ENCODE data around the gene CCR1.
"Not testable (repeated sequence)": the region's sequence is repeated elsewhere in the genome, so short reads cannot be mapped to it uniquely, and the experiment has no call there.

Gene CCR1

DNA sequence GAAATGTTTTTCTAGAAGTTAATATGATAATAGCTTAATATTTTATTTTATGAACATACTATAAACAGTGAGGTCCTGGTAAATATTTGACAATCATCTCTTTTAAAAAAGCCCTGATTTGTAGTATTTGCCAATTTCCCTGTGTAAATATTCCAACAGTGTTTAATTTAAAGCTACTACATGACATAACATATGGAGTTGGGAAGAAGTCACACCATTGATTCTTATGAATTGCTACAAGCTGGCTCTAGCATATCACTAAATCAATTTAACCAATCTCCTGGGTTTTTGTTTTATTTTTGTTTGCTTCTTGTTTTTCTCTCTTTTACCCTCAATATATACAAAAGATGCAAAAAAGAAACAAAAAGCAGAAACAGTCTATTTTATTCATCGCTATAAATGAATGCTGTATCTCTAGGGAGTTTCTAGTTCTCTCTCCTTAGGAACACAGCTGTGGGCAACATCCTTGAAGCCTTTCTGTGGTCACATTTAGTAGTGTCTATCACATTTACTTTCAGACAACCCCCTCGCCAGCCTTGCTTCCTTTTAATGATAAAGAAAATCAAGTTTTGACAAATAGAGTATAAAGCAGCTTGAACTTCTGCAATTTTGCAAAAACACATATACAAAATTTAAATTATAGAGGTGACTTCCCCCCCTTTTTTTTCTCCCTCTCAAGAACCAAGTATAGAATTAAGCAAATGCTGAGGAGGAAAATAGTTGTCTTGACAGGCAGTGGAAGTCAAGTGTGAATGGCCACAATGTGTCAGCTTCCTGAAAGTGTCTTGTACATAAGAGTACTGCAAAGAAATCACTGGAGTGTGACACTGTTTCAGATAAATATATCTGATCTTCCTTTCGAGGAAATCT, 21.4 kb downstream of the CCR1 start:
- DNase-seq (ENCODE audit: insufficient read length, low spot score) (peak; percentile 10), FAIRE-seq (peak; percentile 95)
- TF ChIP-seq SPI1 (IDR thresholded peaks at IDR 0.05; ENCODE audit: low read depth, low read length) = 0 out of 2 replicates have a peak, but pooled peaks have one; percentile 22
- TF ChIP-seq PAX5 (IDR thresholded peaks at IDR 0.05; ENCODE audit: insufficient read depth, low read length, severe bottlenecking) = peak; percentile 88
- no peak for TF ChIP-seq POU2F2 (IDR thresholded peaks at IDR 0.05; ENCODE audit: low read depth, low read length)

DNA sequence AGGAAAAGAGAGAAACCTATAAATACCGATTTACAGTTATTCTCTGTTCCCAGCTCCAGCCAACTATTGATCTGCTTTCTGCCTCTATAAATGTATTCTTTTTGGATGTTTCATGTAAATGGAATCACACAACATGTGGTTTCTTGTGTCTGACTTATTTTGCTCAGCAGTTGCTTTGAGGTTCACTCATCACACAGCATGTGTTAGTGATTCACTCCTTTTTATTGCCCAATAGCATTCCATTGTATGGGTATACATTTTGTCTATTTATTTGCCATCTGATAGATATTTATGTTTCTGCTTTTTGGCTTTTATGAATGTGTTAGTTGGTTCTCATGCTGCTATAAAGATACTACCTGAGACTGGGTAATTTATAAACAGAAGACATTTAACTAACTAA, 23.6 kb downstream of the CCR1 start:
- no peak for FAIRE-seq
- TF ChIP-seq POLR2AphosphoS5 (IDR thresholded peaks at IDR 0.05; ENCODE audit: low read depth, low read length) (no peak), PAX5 (IDR thresholded peaks at IDR 0.05; ENCODE audit: insufficient read depth, low read length, severe bottlenecking) (no peak)
- no peak for DNase-seq (ENCODE audit: insufficient read length, low spot score)

DNA sequence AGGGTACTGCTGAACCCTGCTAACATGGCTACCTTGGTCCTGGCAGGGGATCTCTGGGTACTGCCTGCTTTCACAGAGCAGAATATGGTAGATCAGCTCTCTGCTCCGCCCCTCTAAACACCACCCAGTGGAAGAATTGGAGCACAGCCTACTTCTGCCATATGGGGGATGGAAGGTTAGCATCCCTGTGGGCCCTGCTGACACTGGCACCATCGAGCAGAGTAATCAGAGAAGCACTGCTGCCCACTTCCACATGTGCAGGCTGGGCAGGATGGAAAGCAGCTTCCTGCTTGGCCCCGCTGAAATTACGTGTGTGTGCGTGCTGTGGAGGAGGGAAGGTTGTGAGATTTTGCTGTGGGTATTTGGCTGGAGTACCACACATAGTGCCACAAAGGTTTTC, 24.8 kb downstream of the CCR1 start:
- DNase-seq (ENCODE audit: insufficient read length, low spot score) (no peak), FAIRE-seq (no peak)
- TF ChIP-seq POLR2AphosphoS5 (IDR thresholded peaks at IDR 0.05; ENCODE audit: low read depth, low read length) (no peak), POLR2A (IDR thresholded peaks at IDR 0.05; ENCODE audit: low read depth, low read length) (no peak), SPI1 (IDR thresholded peaks at IDR 0.05; ENCODE audit: low read depth, low read length) (no peak), PAX5 (IDR thresholded peaks at IDR 0.05; ENCODE audit: insufficient read depth, low read length, severe bottlenecking) (no peak), POU2F2 (IDR thresholded peaks at IDR 0.05; ENCODE audit: low read depth, low read length) (no peak), TAF1 (IDR thresholded peaks at IDR 0.05; ENCODE audit: low read depth, low read length) (no peak)

DNA sequence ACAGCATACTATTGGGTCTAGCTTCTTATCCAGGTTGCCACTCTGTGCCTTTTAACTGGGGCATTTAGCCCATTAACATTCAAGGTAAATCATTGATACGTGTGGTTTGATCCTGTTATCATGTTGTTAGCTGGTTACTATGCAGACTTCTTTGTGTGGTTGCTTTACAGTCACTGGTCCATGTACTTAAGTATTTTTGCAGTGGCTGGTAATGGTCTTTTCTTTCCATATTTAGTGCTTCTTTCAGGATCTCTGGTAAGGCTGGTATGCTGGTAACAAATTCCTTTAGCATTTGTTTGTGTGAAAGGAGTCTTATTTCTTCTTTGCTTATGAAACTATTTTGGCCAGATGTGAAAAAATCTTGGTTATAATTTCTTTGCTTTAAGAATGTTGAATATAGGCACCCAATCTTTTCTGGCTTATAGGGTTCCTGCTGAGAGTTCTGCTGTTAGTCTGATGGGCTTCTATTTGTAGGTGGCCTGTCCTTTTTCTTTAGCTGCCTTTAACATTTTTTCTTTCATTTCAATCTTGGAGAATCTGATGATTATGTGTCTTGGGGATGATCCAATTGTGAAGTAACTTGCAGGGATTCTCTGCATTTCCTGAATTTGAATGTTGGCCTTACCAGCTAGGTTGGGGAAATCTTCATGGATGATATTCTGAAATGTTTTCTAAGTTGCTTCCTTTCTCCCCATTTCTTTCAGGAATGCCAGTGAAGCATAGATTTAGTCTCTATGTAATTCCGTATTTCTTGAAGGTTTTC, 39.3 kb downstream of the CCR1 start:
- TF ChIP-seq POU2F2 (IDR thresholded peaks at IDR 0.05; ENCODE audit: low read depth, low read length) (no peak), PAX5 (IDR thresholded peaks at IDR 0.05; ENCODE audit: insufficient read depth, low read length, severe bottlenecking) (no peak), POLR2AphosphoS5 (IDR thresholded peaks at IDR 0.05; ENCODE audit: low read depth, low read length) (no peak), SPI1 (IDR thresholded peaks at IDR 0.05; ENCODE audit: low read depth, low read length) (no peak), POLR2A (IDR thresholded peaks at IDR 0.05; ENCODE audit: low read depth, low read length) (no peak), TAF1 (IDR thresholded peaks at IDR 0.05; ENCODE audit: low read depth, low read length) (no peak)
- DNase-seq (ENCODE audit: insufficient read length, low spot score) (no peak), FAIRE-seq (no peak)

DNA sequence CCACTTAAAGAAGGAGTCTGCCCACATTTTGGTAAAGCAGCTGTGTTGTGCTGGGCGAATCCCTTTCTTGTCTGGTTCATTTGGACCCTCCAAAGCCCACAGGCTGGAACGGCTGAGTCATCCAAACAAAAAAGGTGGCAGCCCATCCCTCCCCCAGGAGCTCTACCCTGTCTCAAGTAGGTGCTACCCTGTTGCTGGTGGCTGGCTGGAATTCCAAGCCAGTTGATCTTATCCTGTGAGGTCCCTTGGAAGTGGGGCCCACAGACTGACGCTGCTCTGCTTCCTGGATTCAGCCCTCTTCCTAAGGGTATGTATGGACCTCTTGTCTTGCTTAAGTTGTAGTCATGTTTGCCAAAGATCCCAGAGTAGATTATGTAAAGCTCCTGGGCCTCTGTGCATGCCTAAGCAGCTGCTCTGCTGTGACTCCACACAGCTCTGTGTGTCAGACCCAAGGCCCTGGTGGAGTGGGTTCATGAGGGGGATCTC, 44.5 kb downstream of the CCR1 start:
- no peak for DNase-seq (ENCODE audit: insufficient read length, low spot score)
- FAIRE-seq = no peak
- TF ChIP-seq TAF1 (IDR thresholded peaks at IDR 0.05; ENCODE audit: low read depth, low read length) = no peak
- TF ChIP-seq PAX5 (IDR thresholded peaks at IDR 0.05; ENCODE audit: insufficient read depth, low read length, severe bottlenecking) = no peak
- no peak for TF ChIP-seq SPI1 (IDR thresholded peaks at IDR 0.05; ENCODE audit: low read depth, low read length)
- TF ChIP-seq POLR2A (IDR thresholded peaks at IDR 0.05; ENCODE audit: low read depth, low read length) = no peak
- no peak for TF ChIP-seq POLR2AphosphoS5 (IDR thresholded peaks at IDR 0.05; ENCODE audit: low read depth, low read length)
- TF ChIP-seq POU2F2 (IDR thresholded peaks at IDR 0.05; ENCODE audit: low read depth, low read length) = no peak

DNA sequence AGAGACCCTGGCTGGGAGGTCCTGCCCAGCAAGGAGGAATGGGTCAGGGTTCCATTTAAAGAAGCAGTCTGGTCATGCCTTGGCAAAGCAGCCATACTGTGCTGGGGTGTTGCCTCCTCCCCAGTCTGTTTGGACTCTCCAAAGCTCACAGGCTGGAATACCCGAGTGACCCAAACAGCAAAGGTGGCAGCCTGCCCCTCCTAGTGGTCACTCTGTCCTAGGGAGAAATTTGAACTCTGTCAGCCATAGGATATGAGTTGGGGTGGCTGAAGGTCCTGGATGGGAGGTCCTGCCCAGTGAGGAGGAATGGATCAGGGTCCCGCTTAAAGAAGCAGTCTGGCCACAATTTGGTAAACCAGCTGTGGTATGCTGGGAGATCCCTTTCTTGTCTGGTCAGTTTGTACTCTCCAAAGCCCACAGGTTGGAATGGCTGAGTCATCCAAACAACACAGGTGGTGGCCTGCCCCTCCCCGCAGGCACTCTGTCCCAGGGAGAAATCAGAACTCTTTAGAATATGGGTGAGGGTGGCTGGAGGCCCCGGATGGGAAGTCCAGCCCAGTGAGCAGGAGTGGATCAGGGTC, 45.0 kb downstream of the CCR1 start:
- FAIRE-seq (no peak), DNase-seq (ENCODE audit: insufficient read length, low spot score) (no peak)
- no peak for TF ChIP-seq POU2F2 (IDR thresholded peaks at IDR 0.05; ENCODE audit: low read depth, low read length)
- no peak for TF ChIP-seq POLR2A (IDR thresholded peaks at IDR 0.05; ENCODE audit: low read depth, low read length)
- no peak for TF ChIP-seq POLR2AphosphoS5 (IDR thresholded peaks at IDR 0.05; ENCODE audit: low read depth, low read length)
- no peak for TF ChIP-seq TAF1 (IDR thresholded peaks at IDR 0.05; ENCODE audit: low read depth, low read length)
- no peak for TF ChIP-seq PAX5 (IDR thresholded peaks at IDR 0.05; ENCODE audit: insufficient read depth, low read length, severe bottlenecking)

DNA sequence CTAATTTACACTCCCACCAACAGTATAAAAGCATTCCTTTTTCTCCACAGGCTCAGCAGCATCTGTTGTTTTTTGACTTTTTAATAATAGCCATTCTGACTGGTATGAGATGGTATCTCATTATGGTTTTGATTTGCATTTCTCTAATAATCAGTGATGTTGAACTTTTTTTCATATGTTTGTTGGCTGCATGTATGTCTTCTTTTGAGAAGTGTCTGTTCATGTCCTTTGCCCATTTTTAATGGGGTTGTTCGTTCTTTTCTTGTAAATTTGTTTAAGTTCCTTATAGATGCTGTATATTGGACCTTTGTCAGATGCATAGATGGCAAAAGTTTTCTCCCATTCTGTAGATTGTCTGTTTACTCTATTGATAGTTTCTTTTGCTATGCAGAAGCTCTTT, 50.4 kb downstream of the CCR1 start:
- FAIRE-seq; DNase-seq (ENCODE audit: insufficient read length, low spot score): not testable (repeated sequence)

DNA sequence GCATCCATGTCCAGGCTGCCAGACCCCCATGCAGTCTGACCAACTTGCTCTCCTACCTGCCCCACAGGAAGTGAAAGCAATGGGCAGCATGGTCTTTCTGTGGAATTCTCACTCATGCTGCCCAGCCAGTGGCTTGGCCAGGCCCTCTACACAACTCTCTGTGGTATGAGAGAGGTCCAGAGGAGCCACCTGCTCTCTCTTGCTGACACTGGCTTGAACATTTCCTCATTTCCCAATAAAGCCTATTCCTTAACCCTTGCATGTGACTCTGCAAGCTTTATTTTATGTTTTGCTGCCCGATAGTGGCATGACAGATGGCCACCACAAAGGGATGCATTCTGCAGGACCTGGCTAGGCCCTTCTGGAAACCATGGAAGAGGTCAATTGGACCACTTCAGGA, 53.8 kb downstream of the CCR1 start:
- FAIRE-seq = no peak
- TF ChIP-seq PAX5 (IDR thresholded peaks at IDR 0.05; ENCODE audit: insufficient read depth, low read length, severe bottlenecking) (no peak), POU2F2 (IDR thresholded peaks at IDR 0.05; ENCODE audit: low read depth, low read length) (no peak), SPI1 (IDR thresholded peaks at IDR 0.05; ENCODE audit: low read depth, low read length) (no peak), POLR2A (IDR thresholded peaks at IDR 0.05; ENCODE audit: low read depth, low read length) (no peak), POLR2AphosphoS5 (IDR thresholded peaks at IDR 0.05; ENCODE audit: low read depth, low read length) (no peak), TAF1 (IDR thresholded peaks at IDR 0.05; ENCODE audit: low read depth, low read length) (no peak)
- no peak for DNase-seq (ENCODE audit: insufficient read length, low spot score)

All from GM12891 (cell line).